ENCODE results near the gene C18orf63.

Gene C18orf63

DNA sequence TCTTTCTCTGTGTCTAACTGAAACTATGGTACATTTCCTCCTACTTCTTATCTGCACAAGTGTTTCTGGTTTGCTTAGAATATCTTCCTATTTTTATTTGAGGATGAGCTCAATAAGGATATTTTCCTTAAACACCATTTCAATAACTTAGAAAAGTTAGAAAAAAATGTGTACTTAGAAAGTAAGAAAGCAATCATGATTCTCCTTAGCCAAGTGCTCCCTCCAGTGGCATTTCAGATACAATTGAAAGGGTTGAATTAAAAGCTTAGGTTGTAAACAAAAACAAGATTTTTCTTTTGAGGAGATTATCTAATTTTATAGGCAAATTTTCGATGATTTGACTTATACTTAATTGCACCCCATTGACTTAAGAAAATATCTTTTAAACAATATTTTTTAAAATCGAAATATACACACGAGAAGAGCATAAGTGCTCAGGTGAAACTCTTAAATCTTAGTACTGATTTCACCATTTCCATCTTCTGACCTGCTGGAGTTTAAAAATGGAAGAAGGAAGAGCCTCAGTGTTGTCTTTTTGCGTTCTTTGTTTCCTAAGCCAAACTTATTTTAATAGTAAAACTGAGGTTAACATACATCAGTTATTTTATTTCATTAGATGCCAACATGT lies 26.9 kb downstream of the C18orf63 start:
- H3K4me1 ChIP-seq (ENCODE audit: control insufficient read depth in 2 of 2, insufficient read depth in 2 of 2, low read length in 2 of 2): no peaks in the 10 kb centered on the region
- H3K9ac ChIP-seq (ENCODE audit: low read depth in 1 of 2, low read length in 2 of 2): peak overlapping the region in 1 of 2 donors; percentile 29
- no peak overlapping the region for H3K4me3 ChIP-seq (ENCODE audit: low read length in 2 of 2)
- H3K27me3 ChIP-seq (ENCODE audit: control insufficient read depth in 2 of 2, insufficient read depth in 2 of 2, low read length in 2 of 2): peaks cover 0 to 1% of the 10 kb centered on the region in 2 donors
- H3K27ac ChIP-seq (ENCODE audit: low read depth in 2 of 2, low read length in 2 of 2): no peak overlapping the region
- H3K9me3 ChIP-seq (ENCODE audit: control insufficient read depth in 2 of 2, low read length in 2 of 2): no peaks in the 10 kb centered on the region
- no peaks in the 10 kb centered on the region for H3K36me3 ChIP-seq (ENCODE audit: control insufficient read depth in 2 of 2, insufficient read depth in 2 of 2, low read length in 2 of 2)

- Histone ChIP-seq H3K27me3 (ENCODE audit: control insufficient read depth in 2 of 2, insufficient read depth in 2 of 2, low read length in 2 of 2) (peaks cover 0 to 2% of the 10 kb centered on the region in 2 donors), H3K4me1 (ENCODE audit: control insufficient read depth in 2 of 2, insufficient read depth in 2 of 2, low read length in 2 of 2) (no peaks in the 10 kb centered on the region), H3K9ac (ENCODE audit: low read depth in 1 of 2, low read length in 2 of 2) (no peak overlapping the region), H3K36me3 (ENCODE audit: control insufficient read depth in 2 of 2, insufficient read depth in 2 of 2, low read length in 2 of 2) (no peaks in the 10 kb centered on the region), H3K4me3 (ENCODE audit: low read length in 2 of 2) (no peak overlapping the region), H3K27ac (ENCODE audit: low read depth in 2 of 2, low read length in 2 of 2) (no peak overlapping the region), H3K9me3 (ENCODE audit: control insufficient read depth in 2 of 2, low read length in 2 of 2) (no peaks in the 10 kb centered on the region)
These were observed 30.6 kb downstream of the C18orf63 start for GRCh38 chr18:74346206-74346605.

DNA sequence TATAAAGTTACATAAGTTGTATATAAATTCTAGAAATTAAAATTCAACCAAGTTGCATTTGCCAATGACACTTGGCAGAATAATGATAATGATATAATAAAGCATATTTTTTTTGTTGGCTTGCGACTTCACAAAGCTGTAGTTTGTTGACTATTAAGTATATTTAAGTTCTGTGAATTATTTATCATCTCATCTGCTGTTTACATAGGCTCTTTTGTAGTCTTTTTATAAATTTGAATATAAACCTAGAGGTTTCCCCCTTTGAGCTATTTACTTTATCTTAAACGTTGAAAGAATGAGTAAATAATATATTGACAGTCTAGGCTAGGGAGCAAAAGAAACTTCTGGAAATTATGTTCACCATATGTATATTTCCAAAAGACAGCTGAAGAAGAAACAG lies 32.9 kb downstream of the C18orf63 start:
- Histone ChIP-seq H3K36me3 (ENCODE audit: control insufficient read depth in 2 of 2, insufficient read depth in 2 of 2, low read length in 2 of 2) (no peaks in the 10 kb centered on the region), H3K9ac (ENCODE audit: low read depth in 1 of 2, low read length in 2 of 2) (no peak overlapping the region), H3K27me3 (ENCODE audit: control insufficient read depth in 2 of 2, insufficient read depth in 2 of 2, low read length in 2 of 2) (peaks cover 0 to 3% of the 10 kb centered on the region in 2 donors), H3K9me3 (ENCODE audit: control insufficient read depth in 2 of 2, low read length in 2 of 2) (no peaks in the 10 kb centered on the region), H3K4me3 (ENCODE audit: low read length in 2 of 2) (no peak overlapping the region), H3K27ac (ENCODE audit: low read depth in 2 of 2, low read length in 2 of 2) (no peak overlapping the region), H3K4me1 (ENCODE audit: control insufficient read depth in 2 of 2, insufficient read depth in 2 of 2, low read length in 2 of 2) (no peaks in the 10 kb centered on the region)

DNA sequence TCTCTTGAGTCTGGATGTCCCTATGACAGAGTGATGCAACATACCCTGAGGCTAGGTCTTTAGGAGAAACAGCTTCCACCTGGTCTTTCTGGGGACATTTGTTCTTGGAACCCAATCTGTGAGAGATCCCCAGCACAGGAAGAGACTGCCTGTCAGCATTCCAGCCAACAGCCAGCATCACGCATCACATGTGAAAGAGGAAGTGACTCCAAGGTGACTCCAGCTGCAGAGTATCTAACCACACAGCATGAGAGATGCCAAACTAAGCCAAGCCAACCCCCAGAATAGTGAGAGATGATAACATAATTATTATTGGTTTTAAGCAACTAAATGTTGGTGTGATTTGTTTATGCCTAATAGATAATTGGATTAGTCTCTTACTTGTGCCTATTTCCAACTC lies 35.7 kb downstream of the C18orf63 start:
- Histone ChIP-seq H3K27me3 (ENCODE audit: control insufficient read depth in 2 of 2, insufficient read depth in 2 of 2, low read length in 2 of 2) (peaks cover 0 to 2% of the 10 kb centered on the region in 2 donors), H3K9ac (ENCODE audit: low read depth in 1 of 2, low read length in 2 of 2) (no peak overlapping the region), H3K27ac (ENCODE audit: low read depth in 2 of 2, low read length in 2 of 2) (no peak overlapping the region), H3K36me3 (ENCODE audit: control insufficient read depth in 2 of 2, insufficient read depth in 2 of 2, low read length in 2 of 2) (no peaks in the 10 kb centered on the region), H3K4me3 (ENCODE audit: low read length in 2 of 2) (no peak overlapping the region), H3K9me3 (ENCODE audit: control insufficient read depth in 2 of 2, low read length in 2 of 2) (no peaks in the 10 kb centered on the region), H3K4me1 (ENCODE audit: control insufficient read depth in 2 of 2, insufficient read depth in 2 of 2, low read length in 2 of 2) (no peaks in the 10 kb centered on the region)

DNA sequence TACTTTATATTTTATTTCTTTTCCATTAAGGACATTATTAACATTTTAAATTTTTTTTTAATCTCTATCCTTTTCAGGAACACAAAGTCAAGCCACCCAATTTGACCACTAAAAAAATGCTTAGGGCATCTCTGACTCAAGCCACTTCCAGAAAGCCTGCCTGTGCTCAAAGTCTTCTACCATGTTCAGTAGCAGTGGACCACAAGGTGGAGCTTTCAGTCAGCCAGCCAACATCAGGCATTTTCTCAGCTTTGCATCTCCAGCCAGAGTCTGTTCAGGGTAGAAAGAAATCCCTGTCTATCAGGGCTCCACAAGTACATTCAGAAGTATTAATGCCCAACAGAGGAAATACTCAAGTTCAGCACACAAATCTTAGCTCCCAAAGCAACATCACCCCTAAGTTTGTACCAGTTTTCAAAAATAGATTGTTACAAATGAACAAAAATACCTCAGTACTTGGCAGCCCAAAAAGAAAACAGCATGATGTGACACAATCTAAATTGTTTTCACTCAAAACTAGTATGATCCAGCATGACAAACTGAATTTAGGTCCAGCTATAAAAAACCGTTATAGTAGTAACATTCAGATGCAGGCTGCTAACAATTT lies 37.6 kb downstream of the C18orf63 start:
- no peaks in the 10 kb centered on the region for H3K9me3 ChIP-seq (ENCODE audit: control insufficient read depth in 2 of 2, low read length in 2 of 2)

DNA sequence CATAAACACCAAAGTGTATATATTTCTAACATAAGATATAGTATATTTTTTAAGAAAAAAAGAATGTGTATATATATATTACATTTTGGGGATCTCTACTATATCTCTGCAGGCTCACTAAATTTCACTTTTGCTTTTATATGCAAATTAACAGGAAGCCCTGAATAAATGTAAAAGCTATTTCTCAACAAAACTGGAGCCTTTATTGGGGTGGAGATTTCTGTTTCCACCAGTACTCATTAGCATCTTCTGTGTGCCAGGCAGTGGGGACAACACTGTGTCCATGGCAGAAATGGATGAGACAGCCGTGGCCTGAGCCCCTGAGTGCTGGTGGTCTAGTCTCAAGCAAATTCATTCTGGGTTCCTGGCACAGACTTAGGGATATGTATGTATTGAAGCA lies 41.3 kb downstream of the C18orf63 start:
- H3K4me1 ChIP-seq (ENCODE audit: control insufficient read depth in 2 of 2, insufficient read depth in 2 of 2, low read length in 2 of 2): no peaks in the 10 kb centered on the region
- H3K27ac ChIP-seq (ENCODE audit: low read depth in 2 of 2, low read length in 2 of 2): no peak overlapping the region
- no peak overlapping the region for H3K4me3 ChIP-seq (ENCODE audit: low read length in 2 of 2)
- H3K9ac ChIP-seq (ENCODE audit: low read depth in 1 of 2, low read length in 2 of 2): no peak overlapping the region
- no peaks in the 10 kb centered on the region for H3K27me3 ChIP-seq (ENCODE audit: control insufficient read depth in 2 of 2, insufficient read depth in 2 of 2, low read length in 2 of 2)
- H3K36me3 ChIP-seq (ENCODE audit: control insufficient read depth in 2 of 2, insufficient read depth in 2 of 2, low read length in 2 of 2): no peaks in the 10 kb centered on the region
- no peaks in the 10 kb centered on the region for H3K9me3 ChIP-seq (ENCODE audit: control insufficient read depth in 2 of 2, low read length in 2 of 2)

More for the DNA sequence above, 37.6 kb downstream of the C18orf63 start:
- H3K9ac ChIP-seq (ENCODE audit: low read depth in 1 of 2, low read length in 2 of 2): no peak overlapping the region
- H3K4me1 ChIP-seq (ENCODE audit: control insufficient read depth in 2 of 2, insufficient read depth in 2 of 2, low read length in 2 of 2): no peaks in the 10 kb centered on the region
- no peak overlapping the region for H3K4me3 ChIP-seq (ENCODE audit: low read length in 2 of 2)
- H3K27me3 ChIP-seq (ENCODE audit: control insufficient read depth in 2 of 2, insufficient read depth in 2 of 2, low read length in 2 of 2): peaks cover 0 to 2% of the 10 kb centered on the region in 2 donors
- H3K36me3 ChIP-seq (ENCODE audit: control insufficient read depth in 2 of 2, insufficient read depth in 2 of 2, low read length in 2 of 2): no peaks in the 10 kb centered on the region
- no peak overlapping the region for H3K27ac ChIP-seq (ENCODE audit: low read depth in 2 of 2, low read length in 2 of 2)

DNA sequence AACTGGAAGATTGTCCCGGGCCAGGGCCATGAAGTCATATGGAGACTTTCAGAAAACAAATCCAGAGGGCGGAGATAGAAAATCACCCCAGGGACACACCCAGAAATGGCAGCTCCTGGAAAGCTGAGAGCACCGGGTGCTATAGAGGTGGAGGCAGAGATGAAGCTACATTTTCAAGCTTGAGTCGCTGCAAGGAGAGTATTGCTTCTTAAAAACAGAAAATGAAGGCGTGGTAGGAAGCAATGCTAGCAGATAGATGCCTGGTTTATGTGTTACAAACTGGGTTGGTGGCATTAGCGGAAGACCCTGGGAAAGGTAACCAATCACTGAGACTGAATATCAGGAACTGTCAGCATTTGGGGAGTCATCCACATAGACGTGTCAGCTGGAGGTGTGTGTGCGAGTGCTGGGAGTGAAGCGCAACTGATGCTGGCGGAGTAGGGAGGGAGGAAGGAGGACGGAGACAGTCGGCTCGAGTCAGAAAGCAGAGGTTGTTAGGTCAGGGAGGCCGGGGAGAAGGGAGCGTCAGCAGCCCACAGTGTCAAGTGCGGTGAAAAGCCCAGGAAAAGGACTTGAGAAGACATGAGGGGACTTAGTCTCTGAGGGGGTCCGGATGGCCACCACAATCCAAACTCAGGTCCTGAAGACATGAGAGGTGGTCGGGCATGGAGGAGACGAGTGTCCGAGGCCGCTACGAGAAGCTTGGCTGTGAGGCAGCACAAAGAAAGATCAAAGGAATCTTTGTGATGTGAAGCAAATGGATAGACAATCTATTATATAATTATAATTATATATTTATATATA lies 45.4 kb downstream of the C18orf63 start:
- H3K9me3 ChIP-seq (ENCODE audit: control insufficient read depth in 2 of 2, low read length in 2 of 2): no peaks in the 10 kb centered on the region
- H3K27me3 ChIP-seq (ENCODE audit: control insufficient read depth in 2 of 2, insufficient read depth in 2 of 2, low read length in 2 of 2): no peaks in the 10 kb centered on the region
- H3K4me3 ChIP-seq (ENCODE audit: low read length in 2 of 2): no peak overlapping the region
- H3K4me1 ChIP-seq (ENCODE audit: control insufficient read depth in 2 of 2, insufficient read depth in 2 of 2, low read length in 2 of 2): no peaks in the 10 kb centered on the region
- no peaks in the 10 kb centered on the region for H3K36me3 ChIP-seq (ENCODE audit: control insufficient read depth in 2 of 2, insufficient read depth in 2 of 2, low read length in 2 of 2)
- H3K27ac ChIP-seq (ENCODE audit: low read depth in 2 of 2, low read length in 2 of 2): no peak overlapping the region
- no peak overlapping the region for H3K9ac ChIP-seq (ENCODE audit: low read depth in 1 of 2, low read length in 2 of 2)

GRCh38 chr18:74367905-74368304 lies 52.3 kb downstream of the C18orf63 start:
- Histone ChIP-seq H3K9ac (ENCODE audit: low read depth in 1 of 2, low read length in 2 of 2) (no peak overlapping the region), H3K27me3 (ENCODE audit: control insufficient read depth in 2 of 2, insufficient read depth in 2 of 2, low read length in 2 of 2) (no peaks in the 10 kb centered on the region), H3K4me1 (ENCODE audit: control insufficient read depth in 2 of 2, insufficient read depth in 2 of 2, low read length in 2 of 2) (peaks cover 5 to 15% of the 10 kb centered on the region in 2 donors), H3K4me3 (ENCODE audit: low read length in 2 of 2) (no peak overlapping the region), H3K36me3 (ENCODE audit: control insufficient read depth in 2 of 2, insufficient read depth in 2 of 2, low read length in 2 of 2) (no peaks in the 10 kb centered on the region), H3K9me3 (ENCODE audit: control insufficient read depth in 2 of 2, low read length in 2 of 2) (no peaks in the 10 kb centered on the region), H3K27ac (ENCODE audit: low read depth in 2 of 2, low read length in 2 of 2) (no peak overlapping the region)

DNA sequence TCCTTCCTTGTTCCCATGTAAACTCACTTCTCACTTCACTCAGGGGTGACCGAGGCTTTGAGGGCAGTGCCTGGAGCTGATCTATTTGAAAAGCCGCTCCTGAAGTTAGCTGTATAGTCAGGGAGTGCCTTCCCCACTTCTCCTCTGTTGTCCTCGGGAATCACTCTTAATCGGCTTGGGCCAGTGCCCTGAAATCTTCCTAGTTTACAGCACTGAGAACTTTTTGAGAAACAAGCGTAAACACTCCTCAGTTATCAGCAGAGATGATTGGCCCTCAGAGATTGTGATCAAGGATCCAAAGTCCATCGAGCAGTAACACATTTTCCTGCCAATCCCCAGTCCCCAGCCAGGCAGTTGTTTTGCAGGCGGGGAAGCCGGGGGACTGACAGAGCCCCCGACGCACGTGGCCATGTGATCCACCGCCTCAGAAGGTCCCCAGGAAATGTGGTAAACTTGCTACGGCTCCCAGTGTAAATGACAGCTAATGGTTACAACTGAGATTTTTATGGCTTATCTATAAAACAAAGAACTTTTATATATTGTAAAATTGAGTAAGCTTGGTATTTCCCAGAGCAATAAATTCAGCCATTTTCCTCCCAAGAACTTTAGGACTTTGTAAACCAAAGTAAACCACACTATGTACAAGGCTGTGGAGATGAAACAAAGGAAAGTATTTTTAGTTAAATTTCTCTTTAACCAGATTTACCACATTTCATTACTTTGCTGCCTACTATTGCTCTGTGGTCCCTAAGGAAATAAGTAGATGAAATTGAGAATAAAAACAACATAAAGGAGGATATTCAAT lies 53.5 kb downstream of the C18orf63 start:
- Histone ChIP-seq H3K27me3 (ENCODE audit: control insufficient read depth in 2 of 2, insufficient read depth in 2 of 2, low read length in 2 of 2) (no peaks in the 10 kb centered on the region), H3K4me3 (ENCODE audit: low read length in 2 of 2) (peak overlapping the region; percentile 41 to 65), H3K27ac (ENCODE audit: low read depth in 2 of 2, low read length in 2 of 2) (peak overlapping the region; percentile 72 to 83), H3K9me3 (ENCODE audit: control insufficient read depth in 2 of 2, low read length in 2 of 2) (no peaks in the 10 kb centered on the region), H3K4me1 (ENCODE audit: control insufficient read depth in 2 of 2, insufficient read depth in 2 of 2, low read length in 2 of 2) (peaks cover 5 to 15% of the 10 kb centered on the region in 2 donors), H3K9ac (ENCODE audit: low read depth in 1 of 2, low read length in 2 of 2) (peak overlapping the region; percentile 46 to 47), H3K36me3 (ENCODE audit: control insufficient read depth in 2 of 2, insufficient read depth in 2 of 2, low read length in 2 of 2) (no peaks in the 10 kb centered on the region)

Measured in mucosa of rectum (tissue), 2 donors.